Measurements from ENCODE around the gene NUMA1.

Gene NUMA1

GRCh38 chr11:72078477-72078876 is 1.9 kb downstream of the NUMA1 start:
- TF ChIP-seq, protein P1, sequence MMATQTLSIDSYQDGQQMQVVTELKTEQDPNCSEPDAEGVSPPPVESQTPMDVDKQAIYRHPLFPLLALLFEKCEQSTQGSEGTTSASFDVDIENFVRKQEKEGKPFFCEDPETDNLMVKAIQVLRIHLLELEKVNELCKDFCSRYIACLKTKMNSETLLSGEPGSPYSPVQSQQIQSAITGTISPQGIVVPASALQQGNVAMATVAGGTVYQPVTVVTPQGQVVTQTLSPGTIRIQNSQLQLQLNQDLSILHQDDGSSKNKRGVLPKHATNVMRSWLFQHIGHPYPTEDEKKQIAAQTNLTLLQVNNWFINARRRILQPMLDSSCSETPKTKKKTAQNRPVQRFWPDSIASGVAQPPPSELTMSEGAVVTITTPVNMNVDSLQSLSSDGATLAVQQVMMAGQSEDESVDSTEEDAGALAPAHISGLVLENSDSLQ (IDR thresholded peaks at IDR 0.05) = no peak
- TF ChIP-seq FOXM1 (IDR thresholded peaks at IDR 0.05; ENCODE audit: borderline replicate concordance) (no peak), L3MBTL2 (conservative IDR thresholded peaks at IDR 0.05) (no peak), NFRKB (IDR thresholded peaks at IDR 0.05) (no peak), BHLHE40 (IDR thresholded peaks at IDR 0.05; ENCODE audit: borderline replicate concordance) (no peak), LEF1 (IDR thresholded peaks at IDR 0.05; ENCODE audit: borderline replicate concordance) (no peak), ELF4 (IDR thresholded peaks at IDR 0.05) (no peak), TARDBP (IDR thresholded peaks at IDR 0.05) (no peak), FOXK2 (IDR thresholded peaks at IDR 0.05) (no peak), ARNT (IDR thresholded peaks at IDR 0.05) (no peak), HDGF (IDR thresholded peaks at IDR 0.05; ENCODE audit: borderline replicate concordance) (no peak), FOXA1 (IDR thresholded peaks at IDR 0.05) (no peak), CTBP1 (IDR thresholded peaks at IDR 0.05; ENCODE audit: borderline replicate concordance) (no peak), ZNF384 (IDR thresholded peaks at IDR 0.05) (no peak), SUZ12 (IDR thresholded peaks at IDR 0.05) (no peak), SP1 (IDR thresholded peaks at IDR 0.05) (no peak)
- DNase-seq (ENCODE audit: extremely low spot score) = no peak
- POLR2A ChIA-PET = interaction anchor here (1.2 kb wide), 1 partner anchor 9 kb away, joined by 3 read pairs; no protein-coding TSS in a partner anchor
- CTCF ChIA-PET = interaction anchor here (0.7 to 1.2 kb wide), 3 partner anchors 13 to 336 kb away, joined by 3 to 4 read pairs (median 3); no protein-coding TSS in a partner anchor

DNA sequence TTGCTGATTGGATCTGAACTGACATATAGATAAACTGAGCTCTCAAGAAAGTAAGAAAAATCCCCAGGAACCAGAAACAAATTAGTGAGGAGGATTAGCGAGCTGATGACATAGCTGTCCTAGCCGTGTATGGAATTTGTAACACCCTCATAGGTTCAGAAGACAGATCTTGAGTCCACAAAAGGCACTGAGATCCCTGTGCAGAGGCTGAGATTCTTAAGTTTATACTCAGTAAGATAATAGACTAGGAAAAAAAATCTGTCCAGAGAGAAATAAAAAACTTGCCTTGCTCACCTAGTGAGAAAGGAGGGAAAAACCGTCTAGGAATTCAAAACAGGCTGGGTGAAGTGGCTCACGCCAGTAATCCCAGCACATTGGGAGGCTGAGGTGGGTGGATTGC is 4.6 kb downstream of the NUMA1 start:
- no peak for DNase-seq (ENCODE audit: extremely low spot score)
- TF ChIP-seq NFRKB (IDR thresholded peaks at IDR 0.05) = no peak
- TF ChIP-seq CTBP1 (IDR thresholded peaks at IDR 0.05; ENCODE audit: borderline replicate concordance) = no peak
- ChIA-PET CTCF (no interaction called here), POLR2A (no interaction called here)

DNA sequence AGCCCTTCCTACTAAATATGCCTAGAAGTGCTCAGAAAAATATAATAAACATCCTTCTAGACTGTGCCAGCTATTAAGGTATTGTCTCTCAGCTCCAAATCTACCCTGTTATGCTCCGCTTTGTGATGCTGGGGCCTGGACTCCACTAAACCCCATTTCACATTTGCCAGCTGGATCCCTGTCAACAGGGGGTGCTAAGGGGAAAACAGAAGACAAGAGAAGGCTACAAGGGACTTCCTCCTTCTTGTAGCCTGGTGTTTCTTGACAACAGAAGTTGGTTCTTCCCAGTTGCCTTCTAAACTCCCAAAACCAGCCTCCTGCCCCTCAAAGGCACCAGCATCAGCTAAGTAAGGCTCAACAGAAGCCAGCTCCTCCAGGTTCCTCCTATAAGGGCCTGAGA is 5.2 kb downstream of the NUMA1 start:
- POLR2A ChIA-PET = interaction anchor here (1.1 to 1.2 kb wide), 2 partner anchors 10 to 16 kb away, joined by 3 read pairs; no protein-coding TSS in a partner anchor
- CTCF ChIA-PET = interaction anchor here (0.6 kb wide), 1 partner anchor 129 kb away, joined by 4 read pairs; no protein-coding TSS in a partner anchor
- TF ChIP-seq CTBP1 (IDR thresholded peaks at IDR 0.05; ENCODE audit: borderline replicate concordance) = no peak
- TF ChIP-seq LEF1 (IDR thresholded peaks at IDR 0.05; ENCODE audit: borderline replicate concordance) = no peak
- TF ChIP-seq ELF4 (IDR thresholded peaks at IDR 0.05) = no peak
- no peak for TF ChIP-seq HDGF (IDR thresholded peaks at IDR 0.05; ENCODE audit: borderline replicate concordance)
- no peak for TF ChIP-seq SUZ12 (IDR thresholded peaks at IDR 0.05)
- TF ChIP-seq L3MBTL2 (conservative IDR thresholded peaks at IDR 0.05) = no peak
- no peak for TF ChIP-seq FOXA1 (IDR thresholded peaks at IDR 0.05)
- TF ChIP-seq SP1 (IDR thresholded peaks at IDR 0.05) = no peak
- no peak for TF ChIP-seq ARNT (IDR thresholded peaks at IDR 0.05)
- TF ChIP-seq ZNF384 (IDR thresholded peaks at IDR 0.05) = no peak
- TF ChIP-seq FOXK2 (IDR thresholded peaks at IDR 0.05) = no peak
- no peak for DNase-seq (ENCODE audit: extremely low spot score)

GRCh38 chr11:72072348-72072747 is 8.0 kb downstream of the NUMA1 start:
- TF ChIP-seq ELF4 (IDR thresholded peaks at IDR 0.05) (no peak), ZNF384 (IDR thresholded peaks at IDR 0.05) (no peak), LEF1 (IDR thresholded peaks at IDR 0.05; ENCODE audit: borderline replicate concordance) (no peak), ARNT (IDR thresholded peaks at IDR 0.05) (no peak), SP1 (IDR thresholded peaks at IDR 0.05) (no peak), SUZ12 (IDR thresholded peaks at IDR 0.05) (no peak), TARDBP (IDR thresholded peaks at IDR 0.05) (no peak), L3MBTL2 (conservative IDR thresholded peaks at IDR 0.05) (no peak), FOXA1 (IDR thresholded peaks at IDR 0.05) (no peak), NFRKB (IDR thresholded peaks at IDR 0.05) (no peak), FOXM1 (IDR thresholded peaks at IDR 0.05; ENCODE audit: borderline replicate concordance) (no peak), HDGF (IDR thresholded peaks at IDR 0.05; ENCODE audit: borderline replicate concordance) (no peak), BHLHE40 (IDR thresholded peaks at IDR 0.05; ENCODE audit: borderline replicate concordance) (no peak), FOXK2 (IDR thresholded peaks at IDR 0.05) (no peak)
- TF ChIP-seq, protein P1 (IDR thresholded peaks at IDR 0.05) = no peak
- POLR2A ChIA-PET = no interaction called here
- DNase-seq (ENCODE audit: extremely low spot score) = no peak
- CTCF ChIA-PET = no interaction called here

DNA sequence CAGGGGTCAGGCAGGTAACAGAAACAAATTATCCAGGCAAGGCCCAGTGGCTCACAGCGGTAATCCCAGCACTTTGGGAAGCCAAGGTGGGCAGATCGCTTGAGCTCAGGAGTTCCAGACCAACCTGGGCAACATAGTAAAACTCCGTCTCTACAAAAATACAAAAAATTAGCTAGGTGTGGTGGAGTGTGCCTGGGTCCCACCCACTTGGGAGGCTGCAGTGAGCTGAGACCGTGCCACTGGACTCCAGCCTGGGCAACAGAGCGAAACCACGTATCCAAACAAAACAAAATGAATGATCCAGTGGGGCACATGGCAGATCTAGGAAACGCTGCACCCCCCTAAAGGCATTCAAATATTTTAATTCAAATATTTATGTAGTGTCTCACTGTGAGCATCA is 9.9 kb downstream of the NUMA1 start:
- no peak for DNase-seq (ENCODE audit: extremely low spot score)
- ChIA-PET POLR2A (no interaction called here), CTCF (interaction anchor here (1.0 kb wide), 1 partner anchor 361 kb away, joined by 4 read pairs; no protein-coding TSS in a partner anchor)
- no peak for TF ChIP-seq TARDBP (IDR thresholded peaks at IDR 0.05)
- TF ChIP-seq BHLHE40 (IDR thresholded peaks at IDR 0.05; ENCODE audit: borderline replicate concordance) = no peak
- no peak for TF ChIP-seq HDGF (IDR thresholded peaks at IDR 0.05; ENCODE audit: borderline replicate concordance)
- TF ChIP-seq ARNT (IDR thresholded peaks at IDR 0.05) = no peak
- TF ChIP-seq, protein P1 (IDR thresholded peaks at IDR 0.05) = no peak
- TF ChIP-seq LEF1 (IDR thresholded peaks at IDR 0.05; ENCODE audit: borderline replicate concordance) = no peak
- TF ChIP-seq SP1 (IDR thresholded peaks at IDR 0.05) = no peak
- TF ChIP-seq FOXM1 (IDR thresholded peaks at IDR 0.05; ENCODE audit: borderline replicate concordance) = no peak
- TF ChIP-seq ZNF384 (IDR thresholded peaks at IDR 0.05) = no peak
- no peak for TF ChIP-seq ELF4 (IDR thresholded peaks at IDR 0.05)
- TF ChIP-seq CTBP1 (IDR thresholded peaks at IDR 0.05; ENCODE audit: borderline replicate concordance) = no peak
- TF ChIP-seq NFRKB (IDR thresholded peaks at IDR 0.05) = no peak

GRCh38 chr11:72069787-72070251 is 10.5 kb downstream of the NUMA1 start:
- no peak for DNase-seq (ENCODE audit: extremely low spot score)
- ChIA-PET CTCF (no interaction called here), POLR2A (interaction anchor here (0.8 to 1.3 kb wide), 2 partner anchors 9 to 11 kb away, joined by 3 read pairs; no protein-coding TSS in a partner anchor)
- TF ChIP-seq SUZ12 (IDR thresholded peaks at IDR 0.05) = no peak
- no peak for TF ChIP-seq NFRKB (IDR thresholded peaks at IDR 0.05)
- no peak for TF ChIP-seq FOXK2 (IDR thresholded peaks at IDR 0.05)
- TF ChIP-seq, protein P1 (IDR thresholded peaks at IDR 0.05) = no peak
- no peak for TF ChIP-seq LEF1 (IDR thresholded peaks at IDR 0.05; ENCODE audit: borderline replicate concordance)
- TF ChIP-seq CTBP1 (IDR thresholded peaks at IDR 0.05; ENCODE audit: borderline replicate concordance) = no peak

All from HEK293T (cell line).